H1 (cell line): ENCODE measurements around the gene PHF1. TPM values are rescaled to one million over a fixed set of nuclear protein-coding genes. Genes with fewer than 3 reads are reported as not detected.

ENCODE experiments used
- ATF3 ChIP-seq: IDR thresholded peaks from 2 replicates; pipeline ENCODE4 v1.6.1; 2011; ENCODE audit warnings: low read depth, mild to moderate bottlenecking, low read length; ENCODE audit not compliant: insufficient read depth
- CBX5 ChIP-seq: fragments of 300-800, 300-1000 bp; sonication (generic); IDR thresholded peaks from 2 replicates; pipeline ENCODE4 v1.7.1; 2016; ENCODE audit warnings: antibody characterized with exemption, low read length, low read depth
- CBX8 ChIP-seq: fragments of 300-800, 300-1000 bp; sonication (generic); IDR thresholded peaks from 2 replicates; pipeline ENCODE4 v1.7.1; 2016; ENCODE audit warnings: low read depth, low read length, borderline replicate concordance
- CREB1 ChIP-seq: IDR thresholded peaks from 2 replicates; pipeline ENCODE4 v1.6.1; 2012; ENCODE audit warnings: inconsistent platforms
- EZH2 ChIP-seq: fragments of 200-600 bp; sonication (generic); IDR thresholded peaks from 2 replicates; pipeline ENCODE4 v1.7.1; 2012; ENCODE audit warnings: low read depth, mild to moderate bottlenecking, moderate library complexity, low read length, inconsistent platforms; ENCODE audit not compliant: severe bottlenecking
- HDAC2 ChIP-seq, 2 experiments: fragments of 300-600 bp in 1 of 2; sonication (generic) in 1 of 2; IDR thresholded peaks; 2 replicates each; pipeline ENCODE4 v1.6.1; 2011 to 2012; ENCODE audit warnings: low read depth in 2 of 2, low read length in 2 of 2, mild to moderate bottlenecking in 2 of 2, moderate library complexity in 2 of 2, borderline replicate concordance in 1 of 2, inconsistent platforms in 1 of 2
- JUN ChIP-seq: IDR thresholded peaks from 2 replicates; pipeline ENCODE4 v1.6.1; 2011; ENCODE audit warnings: low read depth, mild to moderate bottlenecking, improper control_type of control experiment, low read length
- KDM1A ChIP-seq: fragments of 200-600, 300-600 bp; sonication (generic); IDR thresholded peaks from 2 replicates; pipeline ENCODE4 v1.7.1; 2016; ENCODE audit warnings: mild to moderate bottlenecking, low read length, borderline replicate concordance
- KDM5A ChIP-seq: fragments of 200-600 bp; IDR thresholded peaks from 2 replicates; pipeline ENCODE4 v1.7.1; 2012; ENCODE audit warnings: mild to moderate bottlenecking, low read length, inconsistent platforms, mixed read lengths
- MAFK ChIP-seq: IDR thresholded peaks from 2 replicates; pipeline ENCODE4 v1.6.1; 2012; ENCODE audit warnings: low read depth, mild to moderate bottlenecking, improper control_type of control experiment, low read length
- MAX ChIP-seq: IDR thresholded peaks from 2 replicates; pipeline ENCODE4 v1.6.1; 2012; ENCODE audit warnings: inconsistent platforms
- RNF2 ChIP-seq: fragments of 200-900, 300-1000 bp; sonication (generic); IDR thresholded peaks from 2 replicates; pipeline ENCODE4 v1.7.1; 2016; ENCODE audit warnings: borderline replicate concordance, low read depth, mild to moderate bottlenecking, antibody characterized with exemption, low read length; ENCODE audit not compliant: poor library complexity, severe bottlenecking; ENCODE audit errors: missing control alignments
- SAP30 ChIP-seq: fragments of 300-600 bp; sonication (generic); IDR thresholded peaks from 2 replicates; pipeline ENCODE4 v1.7.1; 2012; ENCODE audit warnings: low read length, moderate library complexity, mild to moderate bottlenecking, inconsistent platforms; ENCODE audit not compliant: insufficient read depth, insufficient replicate concordance
- SIRT6 ChIP-seq: IDR thresholded peaks from one replicate; pipeline ENCODE4 v1.7.1; 2012; ENCODE audit warnings: low read length, inconsistent platforms
- SIX5 ChIP-seq: IDR thresholded peaks from 2 replicates; pipeline ENCODE4 v1.6.1; 2011; ENCODE audit warnings: mild to moderate bottlenecking, low read depth, low read length
- SP1 ChIP-seq: IDR thresholded peaks from 2 replicates; pipeline ENCODE4 v1.6.1; 2011; ENCODE audit warnings: low read depth, low read length
- SP2 ChIP-seq: IDR thresholded peaks from 2 replicates; pipeline ENCODE4 v1.6.1; 2012; ENCODE audit warnings: mild to moderate bottlenecking, low read length, inconsistent platforms
- SUZ12 ChIP-seq: fragments of 200-600 bp; sonication (generic); IDR thresholded peaks from 2 replicates; pipeline ENCODE4 v1.6.1; 2012; ENCODE audit warnings: mild to moderate bottlenecking, inconsistent platforms, low read length, moderate library complexity, mixed read lengths
- TCF12 ChIP-seq: IDR thresholded peaks from 2 replicates; pipeline ENCODE4 v1.6.1; 2011; ENCODE audit warnings: low read depth, mild to moderate bottlenecking, low read length
- TEAD4 ChIP-seq: IDR thresholded peaks from 2 replicates; pipeline ENCODE4 v1.6.1; 2012; ENCODE audit warnings: low read depth, low read length, inconsistent platforms, mixed read lengths
- USF2 ChIP-seq: IDR thresholded peaks from 2 replicates; pipeline ENCODE4 v1.6.1; 2011; ENCODE audit warnings: low read length, improper control_type of control experiment
- ZNF274 ChIP-seq: IDR thresholded peaks from 2 replicates; pipeline ENCODE4 v1.7.0; 2012; ENCODE audit warnings: low read length, borderline replicate concordance; ENCODE audit errors: extremely low read depth
- polyA plus RNA-seq, 7 experiments: library from polyadenylated mRNA; depleted of rRNA in 3 of 7; stranded (reverse) in 5 of 7; unstranded in 2 of 7; fragments of >200 nt in 5 of 7; fragments of 200-250 nt in 2 of 7; gene quantifications; 1 replicate in 5 of 7; 2 replicates in 1 of 7; 4 replicates in 1 of 7; pipeline versions ENCODE4 v1.2.1 to v1.2.3, GENCODE V29; 2011 to 2013; ENCODE audit warnings: missing spikeins in 2 of 7, mixed read lengths in 2 of 7
- total RNA-seq: library from RNA; stranded (reverse); fragmentation: NEBNext Ultra II Directional; extraction: Animal tissue kit (Norgen Biotek cat#: 25700); gene quantifications from 2 replicates; pipeline ENCODE4 v1.2.1, GENCODE V29; 2021

Gene PHF1
- total and polyA plus RNA-seq, 2 of the 8 experiments (the other 6 are each of a cell fraction or from before 2014, with no cell fraction given) = 47.3 to 78.6 TPM

GRCh38 chr6:33417128-33417902 is 6.5 kb downstream of the PHF1 start (continued):
- no peak for TF ChIP-seq EZH2
- TF ChIP-seq CBX5 = no peak
- no peak for TF ChIP-seq SIX5
- TF ChIP-seq USF2 = no peak
- TF ChIP-seq KDM1A = no peak
- no peak for TF ChIP-seq MAX
- no peak for TF ChIP-seq JUN
- no peak for TF ChIP-seq SUZ12
- TF ChIP-seq SP1 = no peak
- TF ChIP-seq MAFK = no peak
- no peak for TF ChIP-seq CREB1
- TF ChIP-seq CBX8 = no peak
- no peak for TF ChIP-seq TEAD4
- TF ChIP-seq RNF2 = no peak
- TF ChIP-seq HDAC2 (IDR thresholded peaks at IDR 0.05; ENCODE audit: borderline replicate concordance in 1 of 2, low read depth in 2 of 2, low read length in 2 of 2) = peak in 1 of 2 experiments; percentile 74; a peak in 1 of 4 replicates
- TF ChIP-seq SAP30 = peak; percentile 9
- TF ChIP-seq SIRT6 = no peak
- TF ChIP-seq TCF12 = no peak
- no peak for TF ChIP-seq ZNF274
- TF ChIP-seq SP2 = no peak
- TF ChIP-seq KDM5A = peak; percentile 51
- no peak for TF ChIP-seq ATF3
